OCI-LY1 (cell line): ENCODE measurements around the gene AIFM2.

Source experiments
- H2AFZ ChIP-seq: fragments of 200-600 bp; sonication (generic), shearing (Covaris generic); 2 replicates; pipeline ENCODE4 v1.6.0; 2014; ENCODE audit warnings: antibody characterized with exemption, mild to moderate bottlenecking, low read length
- H3F3A ChIP-seq: fragments of 200-600 bp; sonication (generic), shearing (Covaris generic); 2 replicates; pipeline ENCODE4 v1.6.0; 2014; ENCODE audit warnings: mild to moderate bottlenecking, antibody characterized with exemption, low read length, moderate library complexity; ENCODE audit not compliant: insufficient read depth
- H3K27ac ChIP-seq: fragments of 200-600 bp; sonication (generic); 2 replicates; pipeline ENCODE4 v1.5.1; 2014; ENCODE audit warnings: low read length, mixed run types, mild to moderate bottlenecking, low read depth; ENCODE audit not compliant: poor library complexity, severe bottlenecking
- H3K27me3 ChIP-seq: fragments of 200-600 bp; sonication (generic); 2 replicates; pipeline ENCODE4 v1.6.0; 2014; ENCODE audit warnings: antibody characterized with exemption, mild to moderate bottlenecking, low read length, moderate library complexity; ENCODE audit not compliant: insufficient read depth
- H3K36me3 ChIP-seq: fragments of 200-600 bp; sonication (generic); 2 replicates; pipeline ENCODE4 v1.6.1; 2014; ENCODE audit warnings: mild to moderate bottlenecking, antibody characterized with exemption, low read length, moderate library complexity, mixed read lengths; ENCODE audit not compliant: insufficient read depth
- H3K4me1 ChIP-seq: fragments of 200-600 bp; sonication (generic); 2 replicates; pipeline ENCODE4 v1.5.1; 2014; ENCODE audit warnings: mild to moderate bottlenecking, low read length, moderate library complexity; ENCODE audit not compliant: insufficient read depth, severe bottlenecking
- H3K4me2 ChIP-seq: fragments of 200-600 bp; sonication (generic), shearing (Covaris generic); 2 replicates; pipeline ENCODE4 v1.6.1; 2014; ENCODE audit warnings: low read length
- H3K4me3 ChIP-seq: fragments of 200-600 bp; sonication (generic); 2 replicates; pipeline ENCODE4 v1.5.1; 2014; ENCODE audit warnings: low read length, low read depth, mild to moderate bottlenecking, mixed read lengths; ENCODE audit not compliant: poor library complexity, severe bottlenecking
- H3K79me2 ChIP-seq: fragments of 200-600 bp; shearing (Covaris generic); 2 replicates; pipeline ENCODE4 v1.6.1; 2016; ENCODE audit warnings: mixed run types, low read length, mixed read lengths; ENCODE audit not compliant: insufficient read depth
- H3K9ac ChIP-seq: fragments of 200-600 bp; sonication (generic), shearing (Covaris generic); 2 replicates; pipeline ENCODE4 v1.6.1; 2014; ENCODE audit warnings: mild to moderate bottlenecking, low read length, mixed read lengths
- H3K9me2 ChIP-seq: fragments of 200-600 bp; sonication (generic), shearing (Covaris generic); 2 replicates; pipeline ENCODE4 v1.6.1; 2014; ENCODE audit warnings: low read depth, mild to moderate bottlenecking, low read length, mixed read lengths
- H3K9me3 ChIP-seq: fragments of 200-600 bp; shearing (Covaris generic); 2 replicates; pipeline ENCODE4 v1.6.1; 2014; ENCODE audit warnings: low read length, mixed read lengths
- H4K20me1 ChIP-seq: fragments of 200-600 bp; sonication (generic), shearing (Covaris generic); 2 replicates; pipeline ENCODE4 v1.6.0; 2016; ENCODE audit warnings: mild to moderate bottlenecking, low read length; ENCODE audit not compliant: insufficient read depth
- CTCF ChIP-seq: fragments of 200-600 bp; sonication (generic), shearing (Covaris generic); IDR thresholded peaks from 2 replicates; pipeline ENCODE4 v1.5.1; 2017; ENCODE audit warnings: mild to moderate bottlenecking, antibody characterized with exemption, low read length, moderate library complexity, mixed read lengths
- EZH2 ChIP-seq: fragments of 200-600 bp; sonication (generic), shearing (Covaris generic); IDR thresholded peaks from 2 replicates; pipeline ENCODE4 v1.8.0; 2017; ENCODE audit warnings: borderline replicate concordance, mixed run types, mild to moderate bottlenecking, antibody characterized with exemption, low read length, moderate library complexity, mixed read lengths

The AIFM2 gene

GRCh38 chr10:70145166-70145665, 12.6 kb upstream of the AIFM2 start:
- TF ChIP-seq CTCF (no peak), EZH2 (no peak)
- H3K27me3 ChIP-seq: no peaks in the 10 kb centered on the region
- H3K4me3 ChIP-seq: peak overlapping the region; percentile 79
- 0 out of 2 replicates have a peak, but pooled peaks cover 6% of the 10 kb centered on the region for H3F3A ChIP-seq
- H4K20me1 ChIP-seq: no peaks in the 10 kb centered on the region
- peaks cover 24% of the 10 kb centered on the region for H3K4me1 ChIP-seq
- H3K9ac ChIP-seq: peak overlapping the region; percentile 95
- H3K36me3 ChIP-seq: peaks cover 7% of the 10 kb centered on the region
- H3K4me2 ChIP-seq: peak overlapping the region; percentile 71
- no peak overlapping the region for H2AFZ ChIP-seq
- no peaks in the 10 kb centered on the region for H3K9me3 ChIP-seq
- no peaks in the 10 kb centered on the region for H3K79me2 ChIP-seq
- H3K9me2 ChIP-seq: no peaks in the 10 kb centered on the region
- peak overlapping the region; percentile 37 for H3K27ac ChIP-seq

GRCh38 chr10:70144372-70145110, 11.9 kb upstream of the AIFM2 start:
- H3K36me3 ChIP-seq: peaks cover under 1% of the 10 kb centered on the region
- no peaks in the 10 kb centered on the region for H4K20me1 ChIP-seq
- no peak overlapping the region for H2AFZ ChIP-seq
- 0 out of 2 replicates have a peak, but pooled peaks cover 3% of the 10 kb centered on the region for H3F3A ChIP-seq
- H3K4me3 ChIP-seq: peak overlapping the region; percentile 79
- H3K27me3 ChIP-seq: no peaks in the 10 kb centered on the region
- no peaks in the 10 kb centered on the region for H3K79me2 ChIP-seq
- H3K9ac ChIP-seq: peak overlapping the region; percentile 95
- peaks cover 24% of the 10 kb centered on the region for H3K4me1 ChIP-seq
- H3K27ac ChIP-seq: peak overlapping the region; percentile 11
- H3K9me3 ChIP-seq: no peaks in the 10 kb centered on the region
- H3K9me2 ChIP-seq: no peaks in the 10 kb centered on the region
- peak overlapping the region; percentile 71 for H3K4me2 ChIP-seq
- TF ChIP-seq EZH2: no peak
- no peak for TF ChIP-seq CTCF

GRCh38 chr10:70142555-70142954, 9.9 kb upstream of the AIFM2 start:
- Histone ChIP-seq H3K9me2 (no peaks in the 10 kb centered on the region), H3F3A (0 out of 2 replicates have a peak, but pooled peaks cover 3% of the 10 kb centered on the region), H3K27me3 (no peaks in the 10 kb centered on the region), H3K9ac (no peak overlapping the region), H3K4me2 (no peak overlapping the region), H2AFZ (no peak overlapping the region), H3K27ac (no peak overlapping the region), H3K9me3 (no peaks in the 10 kb centered on the region), H4K20me1 (no peaks in the 10 kb centered on the region), H3K79me2 (no peaks in the 10 kb centered on the region), H3K4me1 (peaks cover 24% of the 10 kb centered on the region), H3K4me3 (no peak overlapping the region), H3K36me3 (0 out of 2 replicates have a peak, but pooled peaks cover 5% of the 10 kb centered on the region)
- no peak for TF ChIP-seq EZH2
- no peak for TF ChIP-seq CTCF
